HG03378 (cell line): ENCODE measurements around the gene RASL11A.
"Not testable (repeated sequence)": the region's sequence is repeated elsewhere in the genome, so short reads cannot be mapped to it uniquely, and the experiment has no call there.

Experiments used
- ATAC-seq: cut with Tn5 transposase; IDR thresholded peaks from one replicate; pipeline ENCODE4 v1.9.1; 2021; ENCODE audit warnings: mild to moderate bottlenecking, moderate library complexity; ENCODE audit not compliant: unreplicated experiment

RASL11A gene

DNA sequence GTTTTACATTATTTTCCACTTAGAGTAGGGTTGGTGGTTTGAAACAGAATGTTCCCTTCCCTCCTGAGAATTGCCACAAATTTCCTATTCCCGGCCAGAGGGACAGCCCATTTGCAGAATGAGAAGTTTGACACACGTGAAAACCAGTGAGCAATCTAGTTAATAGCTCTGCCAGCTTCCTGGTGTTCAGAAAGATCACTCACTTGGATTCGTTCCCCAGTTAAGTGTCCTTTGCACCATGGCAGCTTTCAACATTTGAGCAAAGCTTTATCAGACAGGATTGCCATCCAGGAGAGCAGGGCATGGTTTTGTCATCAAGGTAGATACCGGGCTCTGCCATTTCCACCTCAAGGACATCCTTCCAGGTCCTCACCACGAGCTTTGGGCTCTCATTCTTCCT lies 28.2 kb downstream of the RASL11A start:
- no peak for ATAC-seq

DNA sequence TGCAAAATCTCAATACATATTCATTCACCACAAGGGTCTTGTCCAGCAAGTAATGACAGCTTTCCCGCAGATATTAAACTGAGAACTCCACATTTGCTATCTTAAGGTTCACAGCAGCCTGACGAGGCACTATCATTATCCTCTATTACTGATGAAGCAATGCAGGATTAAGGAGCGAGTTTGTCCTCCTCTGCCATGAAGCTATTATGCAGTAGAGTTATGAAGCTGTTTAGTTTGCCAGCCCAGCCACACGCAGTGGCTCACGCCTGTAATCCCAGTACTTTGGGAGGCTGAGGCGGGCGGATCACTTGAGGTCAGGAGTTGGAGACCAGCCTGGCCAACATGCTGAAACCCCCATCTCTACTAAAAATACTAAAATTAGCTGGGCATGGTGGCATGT lies 29.8 kb downstream of the RASL11A start:
- ATAC-seq = not testable (repeated sequence)

DNA sequence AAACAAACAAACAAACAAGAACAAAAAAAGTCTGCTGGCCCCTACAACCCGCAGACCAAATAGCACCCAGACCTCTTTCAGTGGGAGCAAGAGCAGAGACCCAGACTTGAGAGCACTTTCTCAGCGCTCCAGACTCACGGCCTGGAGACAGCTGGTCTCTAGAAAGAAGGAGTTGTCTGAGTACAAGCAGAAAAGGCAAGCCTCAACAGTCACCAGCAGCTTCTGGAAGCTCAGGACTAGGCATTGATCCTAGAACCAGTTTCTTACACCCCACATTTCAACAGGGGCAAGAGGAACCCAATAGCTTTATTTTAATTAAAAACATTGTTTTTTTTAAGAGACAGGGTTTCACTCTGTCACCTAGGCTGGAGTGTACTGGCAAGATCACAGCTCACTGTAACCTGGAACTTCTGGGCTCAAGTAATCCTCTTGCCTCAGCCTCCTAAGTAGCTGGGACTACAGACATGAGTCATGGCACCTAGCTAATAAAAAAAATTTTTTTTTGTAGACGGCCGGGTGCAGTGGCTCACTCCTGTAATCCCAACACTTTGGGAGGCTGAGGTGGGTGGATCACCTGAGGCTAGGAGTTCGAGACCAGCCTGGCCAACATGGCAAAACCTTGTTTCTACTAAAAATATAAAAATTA lies 30.4 kb downstream of the RASL11A start:
- no peak for ATAC-seq

DNA sequence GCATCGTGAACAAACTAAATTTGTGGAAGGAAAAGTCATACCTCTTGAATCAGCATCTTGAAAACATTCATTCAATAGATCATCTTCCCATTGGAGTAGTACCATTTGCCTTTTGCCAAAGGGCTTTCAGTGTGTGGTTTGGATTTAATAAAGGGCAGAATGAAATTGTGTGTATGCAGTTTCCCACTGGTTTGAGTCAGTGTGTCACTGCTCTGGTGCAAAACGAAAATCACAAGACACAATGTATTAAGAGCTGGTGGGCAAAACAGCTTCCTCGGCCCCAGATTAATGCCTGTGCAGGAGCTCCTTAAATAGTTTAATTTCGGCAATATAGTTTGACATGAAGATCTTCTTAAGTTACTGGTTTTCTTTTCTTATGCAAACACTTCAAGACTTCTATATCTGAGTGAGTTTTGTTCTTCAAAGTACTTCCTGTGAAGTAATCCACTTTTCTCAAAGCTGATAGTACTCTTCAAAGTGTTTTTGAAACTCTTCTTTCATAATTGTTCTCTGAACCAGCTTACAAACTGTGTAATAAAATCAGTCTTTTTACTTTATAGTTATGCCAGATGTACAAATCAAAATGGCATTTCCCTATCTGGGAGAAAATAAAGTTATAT lies 32.1 kb downstream of the RASL11A start:
- no peak for ATAC-seq

DNA sequence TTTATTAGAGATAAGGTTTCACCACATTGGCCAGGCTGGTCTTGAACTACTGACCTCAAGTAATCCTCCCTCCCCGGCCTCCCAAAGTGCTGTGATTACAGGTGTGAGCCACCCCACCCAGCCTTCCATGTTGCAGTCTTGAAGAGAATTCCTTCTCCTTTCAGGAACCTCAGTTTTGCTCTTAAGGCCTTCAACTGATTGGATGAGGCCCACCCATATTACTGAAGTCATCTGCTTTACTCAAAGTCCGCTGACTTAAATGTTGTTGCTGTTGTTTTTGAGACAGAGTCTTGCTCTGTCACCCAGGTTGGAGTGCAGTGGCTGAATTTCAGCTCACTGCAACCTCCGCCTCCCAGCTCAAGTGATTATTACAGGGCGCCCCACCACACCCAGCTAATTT lies 33.5 kb downstream of the RASL11A start:
- ATAC-seq = no peak

DNA sequence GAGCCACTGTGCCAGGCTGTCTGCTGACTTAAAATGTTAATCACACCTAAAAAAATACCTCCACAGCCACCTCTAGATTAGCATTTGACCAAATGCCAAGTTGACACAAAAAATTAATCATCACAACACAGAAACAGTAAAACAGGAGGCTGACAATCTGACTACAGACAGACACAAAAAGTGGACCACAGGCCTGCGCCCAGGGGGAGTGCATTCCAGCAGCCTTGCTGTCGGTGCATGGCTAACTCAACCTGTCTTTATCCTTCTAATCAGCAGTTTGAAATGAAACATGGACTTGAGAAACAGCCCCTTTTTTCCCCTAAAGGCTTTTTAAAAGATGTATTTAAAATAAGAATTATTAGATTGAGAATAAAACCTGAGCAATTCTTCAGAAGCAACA lies 34.0 kb downstream of the RASL11A start:
- ATAC-seq = no peak

DNA sequence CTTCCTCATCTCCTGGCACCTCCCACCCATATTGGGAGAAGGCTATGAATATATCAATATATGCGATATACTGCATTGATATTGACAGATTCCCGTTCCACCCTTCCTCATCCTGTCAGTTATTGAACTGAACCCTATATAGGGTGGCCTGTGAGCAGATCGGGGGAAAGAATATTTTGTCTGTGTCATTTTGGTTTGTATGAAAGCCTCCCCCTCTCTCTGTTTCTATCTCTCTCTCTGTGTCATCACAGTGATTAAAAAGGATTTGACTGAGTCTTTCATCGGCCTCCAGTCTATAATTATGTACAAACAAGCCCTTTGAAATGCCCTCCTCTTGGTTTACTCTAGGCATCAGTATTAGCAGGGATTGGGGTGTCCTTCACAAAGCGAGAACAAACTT lies 35.7 kb downstream of the RASL11A start:
- ATAC-seq = no peak

DNA sequence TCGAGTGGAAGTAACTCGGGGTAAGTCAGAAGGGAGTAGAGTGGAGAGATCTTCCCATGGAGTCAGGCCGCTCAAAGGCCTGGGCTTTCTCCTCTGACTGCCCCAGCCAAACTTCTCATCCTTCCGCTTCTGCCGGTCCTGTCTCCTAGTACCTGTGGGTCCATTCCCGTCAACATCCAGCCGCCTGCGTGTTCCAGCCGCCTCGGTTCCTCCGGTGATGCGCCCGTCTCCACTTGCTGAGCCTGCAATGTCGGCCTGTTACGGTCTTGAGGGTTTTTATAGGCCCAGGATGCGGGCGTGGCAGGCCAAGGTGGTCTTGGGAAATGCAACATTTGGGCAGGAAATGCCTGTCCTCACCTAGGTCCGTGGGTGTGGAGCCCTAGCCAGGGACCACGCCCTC lies 38.3 kb downstream of the RASL11A start:
- ATAC-seq = no peak

DNA sequence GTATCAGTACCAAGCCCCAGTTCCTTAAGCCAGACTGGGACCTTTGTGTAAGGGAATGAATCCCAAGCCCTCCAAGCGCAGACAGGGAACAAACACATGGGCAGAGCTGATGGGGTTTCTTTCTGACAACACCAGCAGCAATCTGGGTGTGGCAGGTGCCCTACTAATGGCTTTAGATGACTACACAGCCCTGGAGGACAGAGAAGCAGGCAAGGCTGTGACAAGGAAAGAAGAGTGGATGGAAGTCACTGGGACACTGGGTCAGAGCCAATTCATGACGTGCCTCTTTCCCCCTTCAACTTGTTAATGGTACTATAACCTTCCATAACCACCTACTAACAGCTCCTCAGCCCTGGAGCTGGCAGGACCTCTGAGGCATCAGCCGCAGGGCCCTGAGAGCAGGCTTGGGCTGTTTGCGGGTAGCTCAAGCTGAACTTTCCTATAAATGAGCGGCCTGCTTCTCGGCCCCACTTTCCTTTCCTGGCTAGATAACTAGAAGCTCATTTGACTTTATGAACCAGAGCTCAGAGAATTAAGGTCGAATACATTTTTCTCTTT lies 38.9 kb downstream of the RASL11A start:
- ATAC-seq = no peak

DNA sequence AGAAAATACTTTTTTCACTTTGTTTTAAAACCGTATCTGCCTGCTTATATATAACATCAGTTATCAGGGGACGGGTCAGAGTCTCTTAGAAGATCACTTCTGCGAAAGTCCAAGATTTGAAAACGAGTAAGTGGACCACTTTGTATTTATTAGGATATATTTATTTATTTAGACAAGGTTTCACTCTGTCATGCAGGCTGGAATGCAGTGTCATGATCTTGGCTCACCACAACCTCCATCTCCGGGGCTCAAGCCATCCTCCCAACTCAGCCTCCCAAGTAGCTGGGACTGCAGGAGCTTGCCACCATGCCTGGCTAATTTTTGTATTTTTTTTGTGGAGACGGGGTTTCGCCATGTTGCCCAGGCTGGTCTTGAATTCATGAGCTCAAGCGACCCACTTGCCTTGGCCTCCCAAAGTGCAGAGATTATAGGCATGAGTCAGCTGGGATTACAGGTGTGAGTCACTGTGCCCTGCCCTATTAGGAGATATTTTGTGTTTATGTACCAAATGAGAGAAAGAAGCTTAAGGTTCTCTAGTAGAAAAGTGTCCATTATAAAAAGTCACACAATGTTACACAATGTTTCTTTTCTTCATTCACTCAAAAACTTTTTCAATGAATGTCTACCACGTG lies 39.5 kb downstream of the RASL11A start:
- no peak for ATAC-seq

DNA sequence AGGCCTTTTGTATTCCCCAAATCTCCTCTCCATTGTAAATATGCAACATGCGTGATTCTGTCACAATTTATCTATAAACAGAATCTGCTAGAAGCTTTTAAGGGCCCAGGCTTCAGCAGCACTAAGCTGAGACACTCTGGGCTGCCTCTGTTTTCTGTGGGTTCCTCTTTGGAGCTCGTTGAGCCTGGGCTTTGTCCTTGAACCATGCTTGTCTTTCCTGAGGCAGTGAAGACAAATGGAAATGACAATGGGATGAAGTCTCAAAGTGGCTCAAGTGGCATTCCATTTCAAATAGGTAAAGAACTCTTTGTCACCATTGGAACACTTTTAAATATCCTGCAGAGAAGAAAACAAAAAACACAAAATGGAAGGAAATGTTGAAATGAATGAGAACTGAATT lies 40.3 kb downstream of the RASL11A start:
- ATAC-seq = no peak

DNA sequence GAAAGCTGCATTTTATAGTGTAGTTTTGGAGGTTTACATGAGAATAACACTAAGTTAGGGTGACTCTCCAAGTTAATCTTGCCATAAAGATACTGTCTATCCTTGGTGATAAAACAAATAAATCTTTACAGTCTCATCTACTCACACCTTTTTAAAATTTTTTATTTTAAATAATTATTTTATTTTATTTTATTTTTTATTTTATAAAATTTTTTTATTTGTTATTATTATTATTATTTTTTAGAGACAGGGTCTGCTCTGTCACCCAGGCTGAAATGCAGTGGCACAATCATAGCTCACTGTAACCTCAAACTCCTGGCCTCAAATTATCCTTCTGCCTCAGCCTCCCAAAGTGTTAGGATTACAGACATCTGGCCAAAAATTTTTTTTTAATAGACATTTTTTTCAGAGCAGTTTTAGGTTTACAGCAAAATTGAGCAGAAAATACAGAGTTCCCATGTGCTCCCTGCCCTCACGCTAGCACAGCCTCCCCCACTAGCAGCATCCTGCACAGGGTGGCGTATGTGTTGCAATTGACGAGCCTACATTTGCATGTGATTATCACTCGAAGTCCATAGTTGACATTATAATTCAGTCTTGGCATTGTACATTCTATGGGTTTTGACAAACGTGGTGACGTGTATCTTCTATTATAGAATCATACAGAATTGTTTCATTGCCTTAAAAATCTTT lies 41.0 kb downstream of the RASL11A start:
- ATAC-seq = no peak

DNA sequence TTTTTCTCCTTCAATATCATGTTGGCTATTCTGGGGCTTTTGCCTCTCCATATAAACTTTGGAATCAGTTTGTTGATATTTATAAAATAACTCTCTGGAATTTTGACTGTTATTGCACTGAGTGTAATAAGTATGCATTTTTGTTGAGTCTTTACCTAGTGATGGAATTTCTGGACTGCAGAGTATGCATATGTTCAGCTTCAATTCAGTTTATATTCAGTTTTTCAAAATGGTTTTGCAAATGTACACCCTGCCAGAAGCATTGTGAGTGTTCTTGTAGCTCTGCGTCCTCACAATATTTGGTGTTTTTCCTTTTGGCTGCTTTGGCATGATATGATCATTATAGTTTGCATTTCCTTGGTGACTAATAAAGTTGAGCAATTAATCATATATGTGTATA lies 43.1 kb downstream of the RASL11A start:
- ATAC-seq = no peak

DNA sequence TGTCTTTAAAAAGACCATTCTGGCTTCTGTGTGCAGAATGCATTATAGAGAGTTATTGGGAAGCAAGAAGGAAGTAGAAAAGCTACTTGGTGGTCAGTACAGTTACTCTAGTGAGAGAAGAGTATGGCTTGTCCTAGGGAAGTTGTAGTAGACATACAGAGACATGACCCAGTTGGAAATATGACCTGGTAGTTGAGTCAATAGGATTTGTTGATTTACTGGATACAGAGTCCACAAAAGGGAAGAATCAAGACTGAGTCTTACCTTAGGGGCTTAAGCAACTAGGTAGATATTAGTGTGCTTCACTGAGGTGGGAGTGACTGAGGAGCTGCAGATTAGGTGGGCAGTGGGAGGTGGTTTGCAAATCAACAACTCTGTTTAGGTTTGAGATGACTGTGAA lies 48.8 kb downstream of the RASL11A start:
- ATAC-seq = no peak

DNA sequence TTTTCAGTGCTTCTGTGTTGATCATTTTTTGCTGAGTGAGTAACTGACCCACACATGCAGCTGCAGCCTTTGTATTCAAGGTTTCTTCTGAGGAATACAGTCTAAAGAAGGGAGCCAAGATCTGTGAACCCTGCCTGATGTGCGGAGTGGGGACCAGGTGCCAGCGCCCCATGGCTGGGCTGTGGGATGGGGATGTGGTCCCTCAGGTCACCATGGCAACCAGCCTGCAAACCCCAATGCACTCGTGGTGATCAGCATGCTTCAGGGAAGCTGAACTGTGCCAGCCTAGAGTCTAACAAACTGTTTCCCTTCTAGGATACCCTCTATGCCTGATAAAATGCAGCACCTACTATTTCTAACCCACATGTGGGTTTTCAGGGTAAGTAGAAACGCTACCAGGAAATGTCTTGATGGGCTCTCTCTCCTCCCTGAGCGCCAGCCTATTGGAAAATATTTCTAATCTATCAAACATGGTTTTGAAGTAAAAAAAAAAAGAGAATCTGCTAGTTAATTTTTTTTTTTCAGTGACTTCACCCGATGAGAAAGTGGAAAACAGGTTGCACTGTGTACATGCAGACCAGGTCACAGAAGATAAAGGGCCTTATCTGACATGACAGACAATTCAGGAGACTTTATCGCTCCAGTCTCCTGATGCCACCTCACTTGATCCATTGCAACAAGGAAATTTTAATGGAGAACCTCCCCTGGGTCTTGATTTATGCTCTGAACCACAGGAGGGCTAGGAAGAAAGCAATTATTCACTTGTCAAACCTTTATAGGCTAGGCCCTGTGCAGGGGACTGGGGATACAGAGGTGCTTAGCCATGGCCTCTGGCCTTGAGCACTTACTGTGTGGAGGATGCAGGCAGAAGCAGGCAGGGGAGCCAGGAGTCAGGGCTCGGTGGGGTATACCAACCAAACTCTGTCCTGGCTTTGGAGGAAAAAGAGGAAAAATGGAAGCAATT lies 51.1 kb downstream of the RASL11A start:
- no peak for ATAC-seq

DNA sequence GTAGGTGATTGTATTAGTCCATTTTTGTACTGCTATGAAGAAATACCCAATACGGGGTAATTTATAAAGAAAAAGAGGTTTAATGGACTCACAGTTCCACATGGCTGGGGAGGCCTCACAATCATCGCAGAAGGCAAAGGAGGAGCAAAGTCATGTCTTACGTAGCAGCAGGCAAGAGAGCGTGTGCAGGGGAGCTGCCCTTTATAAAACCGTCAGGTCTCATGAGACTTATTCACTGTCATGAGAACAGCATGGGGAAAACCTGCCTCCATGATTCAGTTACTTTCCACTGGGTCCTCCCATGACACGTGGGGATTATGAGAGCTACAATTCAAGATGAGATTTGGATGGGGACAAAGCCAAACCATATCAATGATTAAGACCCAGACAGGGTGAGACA lies 51.8 kb downstream of the RASL11A start:
- ATAC-seq = not testable (repeated sequence)
